PC-3 (cell line): ENCODE results near the gene EVPL.

Experiments
- EZH2 ChIP-seq: fragments of 300-600 bp; sonication (generic); IDR thresholded peaks from one replicate; pipeline ENCODE4 v1.6.1; 2017; ENCODE audit warnings: antibody characterized with exemption, mild to moderate bottlenecking, low read length; ENCODE audit not compliant: unreplicated experiment
- EZH2phosphoT487 ChIP-seq: fragments of 300-600 bp; sonication (generic); IDR thresholded peaks from 2 replicates; pipeline ENCODE4 v1.6.1; 2018; ENCODE audit warnings: mild to moderate bottlenecking, antibody characterized with exemption, low read length, borderline replicate concordance
- TF ChIP-seq, protein P1 (sequence below): fragments of 300-600 bp; sonication (generic); conservative IDR thresholded peaks from 2 replicates; pipeline ENCODE4 v1.5.1; 2017; ENCODE audit warnings: antibody characterized with exemption, low read depth, mild to moderate bottlenecking, low read length

DNA sequence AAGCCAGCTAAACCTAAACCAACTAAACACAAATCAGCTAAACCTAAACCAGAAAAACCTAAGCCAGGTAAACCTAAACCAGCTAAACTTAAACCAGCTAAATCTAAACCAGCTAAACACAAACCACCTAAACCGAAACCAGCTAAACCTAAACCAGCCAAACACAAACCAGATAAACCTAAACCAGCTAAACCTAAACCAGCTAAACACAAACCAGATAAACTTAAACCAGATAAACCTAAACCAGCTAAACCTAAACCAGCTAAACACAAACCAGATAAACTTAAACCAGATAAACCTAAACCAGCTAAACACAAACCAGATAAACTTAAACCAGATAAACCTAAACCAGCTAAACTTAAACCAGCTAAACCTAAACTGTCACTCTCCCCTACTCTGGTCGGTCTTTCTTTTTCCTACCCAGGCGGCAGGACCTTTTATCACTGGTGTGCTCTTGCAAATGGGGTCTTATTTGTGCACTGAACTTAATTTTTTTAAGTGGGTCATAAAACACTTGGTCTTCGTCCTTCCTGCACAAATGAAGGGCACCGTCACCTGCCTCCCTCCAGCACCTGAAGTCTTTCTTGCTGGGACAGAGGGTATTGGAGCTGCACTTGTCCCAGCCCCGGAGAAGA is 7.2 kb downstream of the EVPL start:
- TF ChIP-seq, protein P1, sequence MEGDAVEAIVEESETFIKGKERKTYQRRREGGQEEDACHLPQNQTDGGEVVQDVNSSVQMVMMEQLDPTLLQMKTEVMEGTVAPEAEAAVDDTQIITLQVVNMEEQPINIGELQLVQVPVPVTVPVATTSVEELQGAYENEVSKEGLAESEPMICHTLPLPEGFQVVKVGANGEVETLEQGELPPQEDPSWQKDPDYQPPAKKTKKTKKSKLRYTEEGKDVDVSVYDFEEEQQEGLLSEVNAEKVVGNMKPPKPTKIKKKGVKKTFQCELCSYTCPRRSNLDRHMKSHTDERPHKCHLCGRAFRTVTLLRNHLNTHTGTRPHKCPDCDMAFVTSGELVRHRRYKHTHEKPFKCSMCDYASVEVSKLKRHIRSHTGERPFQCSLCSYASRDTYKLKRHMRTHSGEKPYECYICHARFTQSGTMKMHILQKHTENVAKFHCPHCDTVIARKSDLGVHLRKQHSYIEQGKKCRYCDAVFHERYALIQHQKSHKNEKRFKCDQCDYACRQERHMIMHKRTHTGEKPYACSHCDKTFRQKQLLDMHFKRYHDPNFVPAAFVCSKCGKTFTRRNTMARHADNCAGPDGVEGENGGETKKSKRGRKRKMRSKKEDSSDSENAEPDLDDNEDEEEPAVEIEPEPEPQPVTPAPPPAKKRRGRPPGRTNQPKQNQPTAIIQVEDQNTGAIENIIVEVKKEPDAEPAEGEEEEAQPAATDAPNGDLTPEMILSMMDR = no peak
- TF ChIP-seq EZH2phosphoT487 (no peak), EZH2 (no peak)
